ENCODE results near the gene MYO5B. TPM values are rescaled to one million over a fixed set of nuclear protein-coding genes. Genes with fewer than 3 reads are reported as not detected.

The MYO5B gene
- polyA plus RNA-seq, 2 of the 4 experiments (the other 2 are of a cell fraction): 6.4 to 18.4 TPM

DNA sequence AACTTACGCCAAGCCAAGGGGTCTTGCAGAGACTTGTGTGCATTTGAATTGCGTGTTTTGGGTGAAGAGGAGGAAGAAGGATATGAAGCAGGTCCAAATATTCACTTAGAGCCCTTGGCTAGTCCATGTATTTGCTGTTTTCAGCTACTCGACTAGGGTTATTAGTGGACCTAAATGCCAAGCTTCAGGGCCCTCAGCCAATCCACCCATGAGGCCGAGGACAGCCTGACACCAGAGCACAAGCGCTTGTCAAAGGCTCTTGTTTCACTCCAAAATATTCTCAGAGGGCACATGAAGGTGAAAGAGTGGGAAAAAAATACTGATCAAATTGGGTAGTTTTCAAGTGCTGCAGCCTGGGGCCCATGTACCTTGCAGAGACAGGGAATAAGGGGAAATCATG is 206.8 kb downstream of the MYO5B start:
- H3K4me1 ChIP-seq: no peaks in the 10 kb centered on the region
- H3K27ac ChIP-seq: no peak overlapping the region
- FAIRE-seq (no peak), DNase-seq (ENCODE audit: low read depth in 1 of 2, low spot score in 1 of 2) (no peak), ATAC-seq (no peak)
- WGBS (ENCODE audit: missing lambda C conversion rate): 57% methylated on average over 5 of the region's 5 CpGs
- H3K4me2 ChIP-seq: no peak overlapping the region
- no peak overlapping the region for H3K4me3 ChIP-seq
- CTCF ChIA-PET: no interaction called here
- POLR2A ChIA-PET: no interaction called here
- TF ChIP-seq JUNB (IDR thresholded peaks at IDR 0.05): no peak
- no peak for TF ChIP-seq ZSCAN20 (CRISPR knock-in tag; IDR thresholded peaks at IDR 0.05)
- TF ChIP-seq, protein P1, sequence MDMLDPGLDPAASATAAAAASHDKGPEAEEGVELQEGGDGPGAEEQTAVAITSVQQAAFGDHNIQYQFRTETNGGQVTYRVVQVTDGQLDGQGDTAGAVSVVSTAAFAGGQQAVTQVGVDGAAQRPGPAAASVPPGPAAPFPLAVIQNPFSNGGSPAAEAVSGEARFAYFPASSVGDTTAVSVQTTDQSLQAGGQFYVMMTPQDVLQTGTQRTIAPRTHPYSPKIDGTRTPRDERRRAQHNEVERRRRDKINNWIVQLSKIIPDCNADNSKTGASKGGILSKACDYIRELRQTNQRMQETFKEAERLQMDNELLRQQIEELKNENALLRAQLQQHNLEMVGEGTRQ (IDR thresholded peaks at IDR 0.05): no peak
- TF ChIP-seq NFE2L2 (conservative IDR thresholded peaks at IDR 0.05; ENCODE audit: low read length): no peak
- no peak for TF ChIP-seq MAZ (IDR thresholded peaks at IDR 0.05; ENCODE audit: borderline replicate concordance, low read depth, low read length)
- TF ChIP-seq ESRRA (IDR thresholded peaks at IDR 0.05; ENCODE audit: borderline replicate concordance, low read length): no peak
- no peak for TF ChIP-seq FOXS1 (CRISPR knock-in tag; IDR thresholded peaks at IDR 0.05)
- no peak for TF ChIP-seq RAD21 (conservative IDR thresholded peaks at IDR 0.05 in 1 of 2, IDR thresholded peaks at IDR 0.05 in 1 of 2)
- TF ChIP-seq KDM1A (IDR thresholded peaks at IDR 0.05; ENCODE audit: low read depth): no peak
- TF ChIP-seq MYC (IDR thresholded peaks at IDR 0.05; ENCODE audit: borderline replicate concordance, low read length): no peak
- H3K9me3 ChIP-seq: no peaks in the 10 kb centered on the region

DNA sequence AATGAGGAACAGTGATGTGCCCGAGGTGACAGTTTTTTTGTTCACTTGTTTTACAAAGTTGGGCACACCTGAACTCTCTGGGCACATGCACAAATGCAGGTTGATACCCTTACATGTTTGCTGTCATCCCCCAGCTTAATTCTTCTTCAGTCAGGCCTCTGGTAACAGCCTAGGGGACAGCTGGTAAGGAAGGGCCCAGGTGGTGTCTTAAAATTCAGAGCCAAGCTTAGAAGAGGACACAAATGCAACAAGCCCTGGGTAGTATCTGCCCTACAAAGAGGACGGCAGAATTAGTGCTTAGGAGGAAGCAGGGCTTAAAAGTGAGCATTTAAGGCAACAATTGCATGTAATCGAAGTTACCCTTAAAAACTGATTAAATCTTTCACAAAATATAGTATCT is 209.7 kb downstream of the MYO5B start:
- FAIRE-seq: no peak
- H3K27ac ChIP-seq: no peak overlapping the region
- H3K4me1 ChIP-seq: no peaks in the 10 kb centered on the region
- H3K9me3 ChIP-seq: no peaks in the 10 kb centered on the region
- no peak overlapping the region for H3K4me2 ChIP-seq
- TF ChIP-seq NR3C1 (IDR thresholded peaks at IDR 0.05): no peak
- TF ChIP-seq BHLHE40 (IDR thresholded peaks at IDR 0.05; ENCODE audit: low read depth, low read length): no peak
- TF ChIP-seq, protein P2, sequence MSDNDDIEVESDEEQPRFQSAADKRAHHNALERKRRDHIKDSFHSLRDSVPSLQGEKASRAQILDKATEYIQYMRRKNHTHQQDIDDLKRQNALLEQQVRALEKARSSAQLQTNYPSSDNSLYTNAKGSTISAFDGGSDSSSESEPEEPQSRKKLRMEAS (IDR thresholded peaks at IDR 0.05): no peak
- TF ChIP-seq KDM1A (IDR thresholded peaks at IDR 0.05; ENCODE audit: low read depth): no peak
- TF ChIP-seq NFE2L2 (conservative IDR thresholded peaks at IDR 0.05; ENCODE audit: low read length): no peak
- no peak for TF ChIP-seq CHD4 (IDR thresholded peaks at IDR 0.05; ENCODE audit: borderline replicate concordance)
- TF ChIP-seq FOXS1 (CRISPR knock-in tag; IDR thresholded peaks at IDR 0.05): no peak
- TF ChIP-seq ZSCAN20 (CRISPR knock-in tag; IDR thresholded peaks at IDR 0.05): no peak
- no peak for TF ChIP-seq NPAS2 (CRISPR knock-in tag; IDR thresholded peaks at IDR 0.05; ENCODE audit: borderline replicate concordance)
- no peak for TF ChIP-seq MAFK (IDR thresholded peaks at IDR 0.05; ENCODE audit: partially characterized antibody)
- no peak for TF ChIP-seq EHMT2 (IDR thresholded peaks at IDR 0.05; ENCODE audit: low read depth)
- no peak for TF ChIP-seq POLR2AphosphoS2 (conservative IDR thresholded peaks at IDR 0.05; ENCODE audit: low read length)
- no peak for TF ChIP-seq TFCP2L1 (CRISPR knock-in tag; IDR thresholded peaks at IDR 0.05)
- DNase-seq (ENCODE audit: low read depth in 1 of 2, low spot score in 1 of 2): no peak
- no peak overlapping the region for H3K4me3 ChIP-seq
- 15% methylated on average over 3 of the region's 3 CpGs for WGBS (ENCODE audit: missing lambda C conversion rate)
- ChIA-PET CTCF (no interaction called here), POLR2A (no interaction called here)
- no peak for ATAC-seq

DNA sequence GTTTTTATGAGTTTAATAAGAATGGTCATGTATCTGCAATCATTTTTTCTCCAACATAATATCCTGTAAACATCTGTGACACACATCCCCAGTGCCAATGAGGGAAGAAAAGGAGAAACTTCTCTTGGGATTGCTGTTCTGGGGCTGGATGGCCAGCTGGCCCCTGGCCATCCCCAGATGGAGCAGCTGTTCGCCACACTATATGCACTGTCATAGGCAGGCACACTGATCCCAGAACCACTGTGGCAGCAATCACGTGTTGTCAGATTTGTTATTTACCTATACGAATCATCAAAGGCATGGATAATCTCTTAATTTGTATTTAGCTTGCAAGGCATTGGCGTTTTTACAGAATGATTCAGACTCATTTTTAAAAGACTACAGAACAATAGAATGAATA is 214.1 kb downstream of the MYO5B start:
- Histone ChIP-seq H3K4me3 (no peak overlapping the region), H3K4me1 (no peaks in the 10 kb centered on the region), H3K4me2 (no peak overlapping the region), H3K9me3 (no peaks in the 10 kb centered on the region), H3K27ac (no peak overlapping the region)
- 12% methylated on average over 4 of the region's 4 CpGs for whole genome bisulfite sequencing (ENCODE audit: missing lambda C conversion rate)
- TF ChIP-seq, protein P3, sequence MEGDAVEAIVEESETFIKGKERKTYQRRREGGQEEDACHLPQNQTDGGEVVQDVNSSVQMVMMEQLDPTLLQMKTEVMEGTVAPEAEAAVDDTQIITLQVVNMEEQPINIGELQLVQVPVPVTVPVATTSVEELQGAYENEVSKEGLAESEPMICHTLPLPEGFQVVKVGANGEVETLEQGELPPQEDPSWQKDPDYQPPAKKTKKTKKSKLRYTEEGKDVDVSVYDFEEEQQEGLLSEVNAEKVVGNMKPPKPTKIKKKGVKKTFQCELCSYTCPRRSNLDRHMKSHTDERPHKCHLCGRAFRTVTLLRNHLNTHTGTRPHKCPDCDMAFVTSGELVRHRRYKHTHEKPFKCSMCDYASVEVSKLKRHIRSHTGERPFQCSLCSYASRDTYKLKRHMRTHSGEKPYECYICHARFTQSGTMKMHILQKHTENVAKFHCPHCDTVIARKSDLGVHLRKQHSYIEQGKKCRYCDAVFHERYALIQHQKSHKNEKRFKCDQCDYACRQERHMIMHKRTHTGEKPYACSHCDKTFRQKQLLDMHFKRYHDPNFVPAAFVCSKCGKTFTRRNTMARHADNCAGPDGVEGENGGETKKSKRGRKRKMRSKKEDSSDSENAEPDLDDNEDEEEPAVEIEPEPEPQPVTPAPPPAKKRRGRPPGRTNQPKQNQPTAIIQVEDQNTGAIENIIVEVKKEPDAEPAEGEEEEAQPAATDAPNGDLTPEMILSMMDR (IDR thresholded peaks at IDR 0.05): no peak
- TF ChIP-seq ZFP36 (IDR thresholded peaks at IDR 0.05; ENCODE audit: borderline replicate concordance, partially characterized antibody) (no peak), NR3C1 (IDR thresholded peaks at IDR 0.05) (no peak), RNF2 (IDR thresholded peaks at IDR 0.05; ENCODE audit: borderline replicate concordance, low read depth) (no peak), HEYL (CRISPR knock-in tag; IDR thresholded peaks at IDR 0.05) (no peak), SMC3 (IDR thresholded peaks at IDR 0.05) (no peak), PHF8 (IDR thresholded peaks at IDR 0.05; ENCODE audit: borderline replicate concordance, low read depth) (no peak), JUNB (IDR thresholded peaks at IDR 0.05) (no peak), HDAC2 (IDR thresholded peaks at IDR 0.05) (no peak), ESRRA (IDR thresholded peaks at IDR 0.05; ENCODE audit: borderline replicate concordance, low read length) (no peak), TFCP2L1 (CRISPR knock-in tag; IDR thresholded peaks at IDR 0.05) (no peak), HOXB13 (CRISPR knock-in tag; IDR thresholded peaks at IDR 0.05; ENCODE audit: low read depth) (no peak), BHLHE40 (IDR thresholded peaks at IDR 0.05; ENCODE audit: low read depth, low read length) (no peak), FOXS1 (CRISPR knock-in tag; IDR thresholded peaks at IDR 0.05) (no peak), NPAS2 (CRISPR knock-in tag; IDR thresholded peaks at IDR 0.05; ENCODE audit: borderline replicate concordance) (no peak), ZC3H11A (IDR thresholded peaks at IDR 0.05) (no peak)
- TF ChIP-seq, protein P4, sequence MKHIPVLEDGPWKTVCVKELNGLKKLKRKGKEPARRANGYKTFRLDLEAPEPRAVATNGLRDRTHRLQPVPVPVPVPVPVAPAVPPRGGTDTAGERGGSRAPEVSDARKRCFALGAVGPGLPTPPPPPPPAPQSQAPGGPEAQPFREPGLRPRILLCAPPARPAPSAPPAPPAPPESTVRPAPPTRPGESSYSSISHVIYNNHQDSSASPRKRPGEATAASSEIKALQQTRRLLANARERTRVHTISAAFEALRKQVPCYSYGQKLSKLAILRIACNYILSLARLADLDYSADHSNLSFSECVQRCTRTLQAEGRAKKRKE (CRISPR knock-in tag; IDR thresholded peaks at IDR 0.05; ENCODE audit: low read depth): no peak
- TF ChIP-seq, protein P2 (IDR thresholded peaks at IDR 0.05): no peak
- FAIRE-seq: no peak
- no peak for ATAC-seq
- DNase-seq (ENCODE audit: low read depth in 1 of 2, low spot score in 1 of 2): no peak
- CTCF ChIA-PET: no interaction called here
- POLR2A ChIA-PET: no interaction called here

Data from A549 (cell line).